COLO668 (cell line): ENCODE measurements around the gene CC2D1A.

ENCODE experiments used
- DNase-seq: peaks from one replicate; lab custom pipeline; 2025; ENCODE audit not compliant: unreplicated experiment; lab: John Stamatoyannopoulos, UW

CC2D1A gene

GRCh38 chr19:13905634-13906520 lies at the start of gene CC2D1A, which contains the start of gene BRME1:
Gene CC2D1A, plus strand, starts transcription at chr19:13906201. Its CDS starts 241 bp downstream, at chr19:13906442.
Gene BRME1, minus strand, starts transcription at chr19:13906117. Its CDS starts 1,225 bp downstream, at chr19:13904892.
- DNase-seq = peak; percentile 96

GRCh38 chr19:13856497-13856896 lies 49.5 kb upstream of the CC2D1A start:
- no peak for DNase-seq

- DNase-seq = no peak
These were observed 46.6 kb upstream of the CC2D1A start for GRCh38 chr19:13859361-13859880.

GRCh38 chr19:13860679-13861391 lies 45.2 kb upstream of the CC2D1A start:
- DNase-seq = no peak

GRCh38 chr19:13861392-13861713 lies 44.6 kb upstream of the CC2D1A start:
- no peak for DNase-seq

DNA sequence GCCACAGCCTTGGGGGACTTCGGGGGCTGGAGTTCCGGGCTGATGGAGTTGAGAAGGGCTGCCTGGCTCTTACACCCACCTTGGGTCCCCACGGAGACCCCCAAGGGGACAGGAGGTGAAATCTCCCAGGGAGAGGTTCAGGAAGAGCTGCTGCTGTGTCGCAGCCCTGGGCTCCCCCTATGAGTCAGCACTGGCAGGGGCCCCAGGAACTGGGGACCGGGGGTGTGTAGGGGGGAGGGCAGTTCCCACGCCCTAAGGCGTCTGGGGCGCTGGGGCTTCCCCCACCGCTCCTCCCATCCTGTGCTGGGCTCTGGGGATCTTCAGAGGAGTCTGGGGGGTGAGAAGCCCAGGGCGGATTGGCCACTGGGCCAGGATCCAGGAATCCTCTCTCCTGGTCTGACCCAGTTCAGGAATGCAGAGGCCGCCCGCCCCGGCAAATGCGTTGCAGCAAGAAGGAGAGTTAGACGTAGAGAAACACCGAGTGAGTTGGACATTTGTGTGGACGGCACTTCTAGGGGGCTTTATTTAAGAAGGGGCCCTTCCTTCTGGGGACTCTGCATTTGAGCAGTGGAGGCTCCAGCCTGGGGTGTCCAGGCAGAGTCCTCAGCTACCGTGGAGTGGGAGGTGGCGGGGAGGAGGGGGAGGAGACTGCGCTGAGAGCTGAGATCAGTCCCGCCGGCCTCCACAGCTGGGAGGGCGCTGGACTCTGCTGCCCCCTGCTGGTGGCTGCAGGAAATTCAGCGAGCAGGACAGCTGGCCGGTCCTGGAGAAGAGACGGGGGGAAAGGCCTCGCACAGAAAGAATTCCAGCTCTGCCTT lies 44.1 kb upstream of the CC2D1A start:
- DNase-seq = peak; percentile 79

DNA sequence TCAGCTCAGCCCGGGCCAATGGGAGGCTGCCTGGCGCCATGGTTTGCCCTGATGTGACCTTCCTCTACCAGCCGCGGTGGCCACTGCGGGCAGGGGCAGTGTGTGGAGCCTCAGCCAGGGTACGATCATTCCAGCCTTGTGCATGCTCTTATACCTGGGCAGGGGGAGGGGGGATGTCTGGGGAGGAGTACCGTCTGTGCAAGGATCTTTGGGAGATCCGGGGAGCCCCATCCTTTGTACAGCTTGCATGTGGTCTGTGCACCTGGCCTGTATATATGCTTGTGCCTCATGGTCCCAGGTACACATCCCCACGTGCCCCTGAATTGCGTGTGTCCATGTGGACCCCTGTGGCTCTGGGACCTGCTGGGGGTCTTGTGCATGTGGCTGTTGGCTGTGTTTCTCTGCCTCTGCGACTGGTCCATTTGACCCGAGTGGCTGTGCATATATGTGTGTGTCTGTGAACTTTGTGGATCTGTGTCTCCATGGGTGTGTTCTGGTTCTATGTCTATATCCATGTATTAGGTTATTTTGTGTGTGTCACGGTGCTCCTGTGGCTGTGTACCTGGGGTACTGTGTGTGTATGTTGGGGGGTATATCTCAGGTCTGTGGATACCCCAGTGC lies 41.8 kb upstream of the CC2D1A start:
- DNase-seq = no peak

DNA sequence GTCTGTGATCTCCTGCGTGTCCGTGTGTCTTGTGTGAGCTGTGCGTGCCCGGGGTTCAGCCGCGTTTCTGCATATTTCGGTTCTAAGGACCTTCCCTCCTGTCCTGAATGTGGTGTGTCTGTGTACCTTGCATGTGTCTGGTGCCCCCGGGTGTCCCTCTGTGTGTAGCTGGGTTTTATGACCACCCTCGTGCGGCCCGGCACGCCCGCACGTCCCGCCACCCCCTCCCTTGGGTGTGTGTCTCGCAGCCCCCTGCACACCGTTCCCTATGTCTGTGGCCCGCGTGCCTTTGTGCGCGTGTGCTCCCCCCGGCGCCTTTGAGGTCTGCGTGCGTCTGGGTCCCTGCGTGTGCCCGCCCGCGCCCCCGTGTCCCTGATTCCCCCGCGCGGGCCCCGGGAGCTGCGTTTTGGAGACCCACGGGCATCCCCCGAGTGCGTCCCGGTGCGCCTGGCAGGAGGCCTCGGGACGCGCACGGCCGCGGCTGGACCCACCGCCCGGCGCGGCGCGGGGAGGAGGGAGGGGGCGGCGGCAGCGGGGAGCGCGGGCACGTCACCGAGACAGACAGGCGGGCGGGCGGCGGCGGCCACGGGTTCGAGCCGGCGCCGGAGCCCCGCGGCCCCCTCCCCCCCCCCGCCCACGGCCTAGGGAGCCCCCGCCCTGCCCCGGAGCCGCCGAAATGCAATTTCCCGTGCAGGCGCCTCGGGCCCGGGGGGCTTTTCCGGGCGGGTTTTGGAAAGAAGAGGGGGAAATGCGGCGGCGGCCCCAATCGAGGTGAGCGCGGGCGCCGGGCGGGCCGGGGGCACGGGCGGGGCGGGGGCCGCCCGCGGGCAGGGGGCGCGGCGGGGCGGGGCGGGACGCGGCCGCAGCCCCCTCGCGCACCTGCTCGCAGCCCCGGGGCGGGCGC lies 41.1 kb upstream of the CC2D1A start:
- no peak for DNase-seq

DNA sequence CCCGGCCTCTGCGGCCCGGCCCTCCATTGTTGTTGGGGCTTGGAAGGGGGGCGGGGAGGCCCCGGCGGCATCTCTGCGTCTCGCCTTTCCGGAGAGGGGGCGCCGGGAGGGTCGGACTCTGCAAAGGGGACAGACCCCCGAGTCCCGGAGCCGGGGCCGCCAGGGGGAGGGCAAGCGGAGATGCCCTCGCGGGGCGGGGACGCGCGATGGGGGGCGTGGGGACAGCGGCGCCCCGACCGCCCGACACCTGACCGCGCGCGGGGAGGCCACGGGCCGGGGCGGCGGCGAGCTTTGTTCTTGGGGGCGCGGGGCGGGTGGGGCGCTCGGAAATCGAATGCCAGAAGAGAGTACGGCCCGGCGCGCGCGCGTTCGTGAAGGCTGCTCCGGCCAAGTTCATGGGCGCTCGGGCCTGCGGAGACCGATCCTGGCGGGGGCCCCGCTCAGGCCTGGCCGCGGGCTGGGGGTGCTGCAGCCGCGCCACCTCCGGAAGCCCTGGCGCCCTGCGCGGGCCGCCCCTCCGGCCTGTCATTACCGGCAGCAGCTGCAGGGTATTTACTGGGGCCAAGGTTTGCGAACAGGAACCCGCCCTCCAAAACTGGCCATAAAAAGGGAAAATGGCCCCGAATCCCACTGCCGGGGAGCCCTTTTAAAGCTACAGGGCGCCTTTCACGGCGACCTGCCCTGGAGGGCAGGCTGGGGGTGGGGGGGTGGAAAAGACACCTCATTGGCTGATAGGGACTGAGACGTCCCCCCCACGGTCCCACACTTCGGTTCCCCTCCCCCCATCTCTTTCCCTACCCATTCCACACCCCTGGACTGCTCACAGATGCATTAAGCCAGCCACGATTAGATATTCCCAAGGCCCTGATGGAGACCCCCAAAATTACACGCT lies 40.2 kb upstream of the CC2D1A start:
- peak; percentile 34 for DNase-seq

GRCh38 chr19:13866463-13867046 lies 39.4 kb upstream of the CC2D1A start:
- no peak for DNase-seq

- DNase-seq = no peak
These were observed 37.3 kb upstream of the CC2D1A start for GRCh38 chr19:13868663-13869062.

DNA sequence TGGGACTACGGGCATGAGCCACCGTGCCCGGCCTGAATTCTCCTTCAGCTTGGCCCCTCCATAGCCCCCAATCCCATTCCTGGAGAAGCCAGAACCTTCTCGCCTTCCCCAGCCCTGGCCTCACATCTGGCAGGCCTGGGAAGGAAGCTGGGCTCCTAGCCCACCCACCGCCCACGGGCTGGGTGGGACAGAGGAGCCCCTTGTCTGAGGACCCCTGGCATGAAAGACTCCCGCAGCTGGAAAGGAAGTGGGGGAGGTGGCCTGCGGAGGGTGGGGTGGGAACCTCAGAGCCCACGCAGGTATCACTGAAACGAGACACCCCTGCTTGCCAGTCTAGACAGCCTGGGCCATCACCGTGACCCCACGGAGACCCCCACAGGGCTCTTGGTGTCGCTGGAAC lies 36.7 kb upstream of the CC2D1A start:
- DNase-seq = no peak

DNA sequence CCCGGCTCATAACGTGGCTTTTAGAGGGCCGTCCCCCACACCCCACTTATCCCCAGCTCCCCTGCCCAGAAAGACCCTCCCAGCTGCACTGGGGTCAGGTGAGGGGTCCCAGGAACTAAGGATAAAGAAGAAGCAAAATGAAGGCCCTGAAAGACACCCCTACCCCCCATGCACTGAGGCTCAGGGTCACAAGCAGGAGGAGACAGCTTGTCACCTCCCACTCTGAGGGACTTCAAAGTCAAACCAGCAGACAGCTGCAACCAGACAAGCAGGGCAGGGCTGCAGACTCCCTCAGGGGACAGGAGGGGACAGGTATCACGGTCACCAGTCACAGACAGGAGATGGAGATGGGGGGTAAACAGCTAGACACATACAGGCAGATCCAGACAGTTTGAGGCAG lies 35.1 kb upstream of the CC2D1A start:
- DNase-seq = no peak

DNA sequence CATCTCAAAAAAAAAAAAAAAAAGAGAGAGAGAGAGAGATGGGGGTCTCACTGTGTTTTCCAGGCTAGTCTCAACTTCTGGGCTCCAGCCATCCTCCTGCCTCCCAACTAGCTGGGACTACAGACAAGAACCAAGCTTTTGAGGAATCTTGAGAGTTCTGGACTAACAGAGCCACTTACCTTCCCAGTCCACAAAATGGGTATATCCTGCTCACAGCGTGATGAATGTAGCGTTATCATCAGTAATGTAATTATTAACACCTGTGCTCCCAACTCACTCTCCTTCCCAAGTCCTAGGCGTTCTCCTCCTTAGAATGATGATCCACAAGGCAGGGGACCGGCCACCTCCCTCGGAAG lies 33.7 kb upstream of the CC2D1A start:
- no peak for DNase-seq

GRCh38 chr19:13872695-13873389 lies 33.2 kb upstream of the CC2D1A start:
- DNase-seq = no peak

DNA sequence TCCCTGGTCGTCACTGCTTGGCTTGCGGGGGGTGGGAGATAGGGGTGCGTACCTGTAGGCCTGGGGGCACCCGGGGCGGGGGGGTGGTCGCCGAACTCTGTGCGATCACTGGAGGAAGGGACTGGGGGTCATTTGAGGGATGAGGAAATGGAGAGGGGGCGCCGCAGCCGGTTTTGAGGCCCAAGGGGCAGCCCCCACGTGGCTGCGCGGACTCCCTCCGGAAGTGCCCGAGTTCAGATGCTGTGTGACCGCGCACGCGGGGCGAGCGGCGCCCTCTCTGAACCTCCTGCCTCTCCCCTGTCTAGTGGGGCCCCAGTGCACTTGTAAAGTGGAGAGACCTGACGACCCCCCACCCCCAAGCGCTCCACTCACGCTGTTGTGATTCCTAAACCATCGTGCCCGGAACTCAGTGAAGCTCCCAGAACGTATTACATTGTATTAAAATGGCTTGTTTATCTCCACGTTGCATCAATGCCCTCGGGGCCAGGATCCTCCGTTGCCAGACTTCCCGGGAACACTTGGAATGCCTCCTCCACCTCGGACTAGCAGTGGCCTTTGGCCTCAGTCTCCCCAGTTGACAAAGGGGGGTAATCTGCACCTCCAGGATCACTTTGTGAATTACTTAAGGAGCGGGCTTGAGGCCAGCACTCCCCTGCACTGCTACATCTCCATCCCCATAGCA lies 32.0 kb upstream of the CC2D1A start:
- no peak for DNase-seq

DNA sequence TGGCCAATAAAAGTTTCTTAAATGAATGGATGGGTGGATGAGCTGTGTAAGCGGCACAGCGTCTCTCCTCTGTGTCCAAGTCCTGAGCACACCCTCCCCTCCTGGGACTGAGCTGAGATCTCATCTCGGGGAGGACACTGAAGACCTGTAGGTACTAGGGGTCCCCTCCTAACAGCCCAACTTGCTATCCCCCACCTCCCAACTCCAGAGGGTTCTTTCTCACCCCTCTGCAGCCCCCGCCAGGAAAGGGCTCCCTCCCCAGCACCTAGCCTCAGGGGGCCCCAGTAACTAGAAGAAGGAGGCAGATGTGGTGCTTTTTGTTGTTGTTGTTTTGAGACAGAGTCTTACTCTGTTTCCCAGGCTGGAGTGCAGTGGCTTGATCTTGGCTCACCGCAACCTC lies 30.2 kb upstream of the CC2D1A start:
- no peak for DNase-seq
